ENCODE results near the gene PER3. TPM values are rescaled to one million over a fixed set of nuclear protein-coding genes. Genes with fewer than 3 reads are reported as not detected.

The PER3 gene
- total RNA-seq, 1 experiment from 2014 or later = 5.8 TPM

DNA sequence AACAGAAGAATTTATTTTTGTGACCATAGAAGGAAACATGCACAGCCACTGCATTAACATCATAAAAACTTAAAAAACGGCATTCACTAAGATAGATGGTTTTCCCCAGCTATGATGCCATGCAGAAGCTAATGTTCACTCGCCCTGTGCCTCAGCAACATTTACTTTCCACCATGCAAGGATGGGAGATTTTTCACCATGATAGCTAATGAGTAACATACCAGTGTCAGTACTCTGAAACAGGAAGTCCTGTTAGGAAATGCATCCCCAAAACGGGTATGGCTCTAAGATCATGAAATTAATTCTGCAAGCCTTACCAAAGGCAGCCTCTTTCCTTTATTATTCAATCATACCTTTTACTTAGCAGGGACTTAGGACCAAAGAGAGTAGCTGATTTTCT lies 30.4 kb upstream of the PER3 start:
- intact Hi-C loops (cut with micrococcal nuclease) = loop anchor here (1.0 kb wide), 1 partner anchor 86 kb away; no protein-coding TSS in a partner anchor
- POLR2A ChIA-PET = no interaction called here

More for the DNA sequence above, 30.4 kb upstream of the PER3 start:
- no peaks in the 10 kb centered on the region for H3K79me2 ChIP-seq (ENCODE audit: insufficient read depth, low read length)
- H3K27ac ChIP-seq (ENCODE audit: low read depth, low read length) = no peak overlapping the region
- no peaks in the 10 kb centered on the region for H4K20me1 ChIP-seq (ENCODE audit: insufficient read depth)
- H3K9ac ChIP-seq (ENCODE audit: low read length) = no peak overlapping the region
- H3K36me3 ChIP-seq (ENCODE audit: control insufficient read depth in 1 of 2, insufficient read depth in 2 of 2, low read length in 2 of 2) = peaks cover 1 to 3% of the 10 kb centered on the region in 2 experiments; a peak in 2 of 4 replicates
- BruUV-seq (replicated peaks) = no TSS peak
- TF ChIP-seq ZNF274 (IDR thresholded peaks at IDR 0.05; ENCODE audit: low read depth, low read length) = no peak
- TF ChIP-seq, protein P1, sequence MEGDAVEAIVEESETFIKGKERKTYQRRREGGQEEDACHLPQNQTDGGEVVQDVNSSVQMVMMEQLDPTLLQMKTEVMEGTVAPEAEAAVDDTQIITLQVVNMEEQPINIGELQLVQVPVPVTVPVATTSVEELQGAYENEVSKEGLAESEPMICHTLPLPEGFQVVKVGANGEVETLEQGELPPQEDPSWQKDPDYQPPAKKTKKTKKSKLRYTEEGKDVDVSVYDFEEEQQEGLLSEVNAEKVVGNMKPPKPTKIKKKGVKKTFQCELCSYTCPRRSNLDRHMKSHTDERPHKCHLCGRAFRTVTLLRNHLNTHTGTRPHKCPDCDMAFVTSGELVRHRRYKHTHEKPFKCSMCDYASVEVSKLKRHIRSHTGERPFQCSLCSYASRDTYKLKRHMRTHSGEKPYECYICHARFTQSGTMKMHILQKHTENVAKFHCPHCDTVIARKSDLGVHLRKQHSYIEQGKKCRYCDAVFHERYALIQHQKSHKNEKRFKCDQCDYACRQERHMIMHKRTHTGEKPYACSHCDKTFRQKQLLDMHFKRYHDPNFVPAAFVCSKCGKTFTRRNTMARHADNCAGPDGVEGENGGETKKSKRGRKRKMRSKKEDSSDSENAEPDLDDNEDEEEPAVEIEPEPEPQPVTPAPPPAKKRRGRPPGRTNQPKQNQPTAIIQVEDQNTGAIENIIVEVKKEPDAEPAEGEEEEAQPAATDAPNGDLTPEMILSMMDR (IDR thresholded peaks at IDR 0.05 in 2 of 3, conservative IDR thresholded peaks at IDR 0.05 in 1 of 3; ENCODE audit: borderline replicate concordance in 1 of 3, insufficient read depth in 1 of 3, low read depth in 2 of 3, low read length in 2 of 3) = no peak
- TF ChIP-seq YY1 (IDR thresholded peaks at IDR 0.05; ENCODE audit: extremely low read depth, insufficient replicate concordance, low read depth, low read length) = no peak
- TF ChIP-seq EZH2phosphoT487 (IDR thresholded peaks at IDR 0.05; ENCODE audit: borderline replicate concordance) = no peak
- no peak for TF ChIP-seq RAD21 (IDR thresholded peaks at IDR 0.05; ENCODE audit: low read depth)
- TF ChIP-seq, protein P2, sequence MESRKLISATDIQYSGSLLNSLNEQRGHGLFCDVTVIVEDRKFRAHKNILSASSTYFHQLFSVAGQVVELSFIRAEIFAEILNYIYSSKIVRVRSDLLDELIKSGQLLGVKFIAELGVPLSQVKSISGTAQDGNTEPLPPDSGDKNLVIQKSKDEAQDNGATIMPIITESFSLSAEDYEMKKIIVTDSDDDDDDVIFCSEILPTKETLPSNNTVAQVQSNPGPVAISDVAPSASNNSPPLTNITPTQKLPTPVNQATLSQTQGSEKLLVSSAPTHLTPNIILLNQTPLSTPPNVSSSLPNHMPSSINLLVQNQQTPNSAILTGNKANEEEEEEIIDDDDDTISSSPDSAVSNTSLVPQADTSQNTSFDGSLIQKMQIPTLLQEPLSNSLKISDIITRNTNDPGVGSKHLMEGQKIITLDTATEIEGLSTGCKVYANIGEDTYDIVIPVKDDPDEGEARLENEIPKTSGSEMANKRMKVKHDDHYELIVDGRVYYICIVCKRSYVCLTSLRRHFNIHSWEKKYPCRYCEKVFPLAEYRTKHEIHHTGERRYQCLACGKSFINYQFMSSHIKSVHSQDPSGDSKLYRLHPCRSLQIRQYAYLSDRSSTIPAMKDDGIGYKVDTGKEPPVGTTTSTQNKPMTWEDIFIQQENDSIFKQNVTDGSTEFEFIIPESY (IDR thresholded peaks at IDR 0.05; ENCODE audit: extremely low read depth, insufficient replicate concordance, low read length) = no peak
- no peak for TF ChIP-seq EGR1 (IDR thresholded peaks at IDR 0.05; ENCODE audit: low read depth)
- TF ChIP-seq ELF1 (IDR thresholded peaks at IDR 0.05; ENCODE audit: borderline replicate concordance, low read depth) = no peak
- no peak for TF ChIP-seq SP1 (IDR thresholded peaks at IDR 0.05; ENCODE audit: low read depth)
- TF ChIP-seq FOSL1 (IDR thresholded peaks at IDR 0.05; ENCODE audit: low read depth) = no peak
- TF ChIP-seq, protein P3, sequence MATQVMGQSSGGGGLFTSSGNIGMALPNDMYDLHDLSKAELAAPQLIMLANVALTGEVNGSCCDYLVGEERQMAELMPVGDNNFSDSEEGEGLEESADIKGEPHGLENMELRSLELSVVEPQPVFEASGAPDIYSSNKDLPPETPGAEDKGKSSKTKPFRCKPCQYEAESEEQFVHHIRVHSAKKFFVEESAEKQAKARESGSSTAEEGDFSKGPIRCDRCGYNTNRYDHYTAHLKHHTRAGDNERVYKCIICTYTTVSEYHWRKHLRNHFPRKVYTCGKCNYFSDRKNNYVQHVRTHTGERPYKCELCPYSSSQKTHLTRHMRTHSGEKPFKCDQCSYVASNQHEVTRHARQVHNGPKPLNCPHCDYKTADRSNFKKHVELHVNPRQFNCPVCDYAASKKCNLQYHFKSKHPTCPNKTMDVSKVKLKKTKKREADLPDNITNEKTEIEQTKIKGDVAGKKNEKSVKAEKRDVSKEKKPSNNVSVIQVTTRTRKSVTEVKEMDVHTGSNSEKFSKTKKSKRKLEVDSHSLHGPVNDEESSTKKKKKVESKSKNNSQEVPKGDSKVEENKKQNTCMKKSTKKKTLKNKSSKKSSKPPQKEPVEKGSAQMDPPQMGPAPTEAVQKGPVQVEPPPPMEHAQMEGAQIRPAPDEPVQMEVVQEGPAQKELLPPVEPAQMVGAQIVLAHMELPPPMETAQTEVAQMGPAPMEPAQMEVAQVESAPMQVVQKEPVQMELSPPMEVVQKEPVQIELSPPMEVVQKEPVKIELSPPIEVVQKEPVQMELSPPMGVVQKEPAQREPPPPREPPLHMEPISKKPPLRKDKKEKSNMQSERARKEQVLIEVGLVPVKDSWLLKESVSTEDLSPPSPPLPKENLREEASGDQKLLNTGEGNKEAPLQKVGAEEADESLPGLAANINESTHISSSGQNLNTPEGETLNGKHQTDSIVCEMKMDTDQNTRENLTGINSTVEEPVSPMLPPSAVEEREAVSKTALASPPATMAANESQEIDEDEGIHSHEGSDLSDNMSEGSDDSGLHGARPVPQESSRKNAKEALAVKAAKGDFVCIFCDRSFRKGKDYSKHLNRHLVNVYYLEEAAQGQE (IDR thresholded peaks at IDR 0.05; ENCODE audit: low read depth) = no peak
- TF ChIP-seq CEBPB (IDR thresholded peaks at IDR 0.05; ENCODE audit: low read depth) = no peak
- no peaks in the 10 kb centered on the region for H3K9me2 ChIP-seq (ENCODE audit: insufficient read depth)
- DNase-seq (ENCODE audit: low read depth, low spot score) (no peak), ATAC-seq (no peak)
- H3K4me2 ChIP-seq (ENCODE audit: low read length) = no peak overlapping the region
- no peak overlapping the region for H3K4me3 ChIP-seq (replicated peaks in 1 of 2; ENCODE audit: low read depth in 1 of 2, low read length in 2 of 2)
- RAD21 ChIA-PET (ENCODE audit: low non-redundant PET in 1 of 2, low total read pairs in 2 of 2, uncharacterized antibody in 2 of 2, unreplicated experiment in 2 of 2) = interaction anchor here (1.9 kb wide), 2 partner anchors 84 to 86 kb away, joined by 8 to 10 read pairs; no protein-coding TSS in a partner anchor
- no peaks in the 10 kb centered on the region for H3K9me3 ChIP-seq (ENCODE audit: control insufficient read depth in 1 of 2, insufficient read depth in 1 of 2, low read depth in 1 of 2, low read length in 2 of 2)
- no peaks in the 10 kb centered on the region for H3K4me1 ChIP-seq (ENCODE audit: control insufficient read depth in 1 of 2, insufficient read depth in 2 of 2, low read length in 2 of 2)
- H2AFZ ChIP-seq (ENCODE audit: low read depth, low read length, poor library complexity, severe bottlenecking) = no peak overlapping the region
- H3K27me3 ChIP-seq (ENCODE audit: insufficient read depth, low read length) = no peaks in the 10 kb centered on the region
- CTCF ChIA-PET = interaction anchor here (0.7 to 5.3 kb wide), 5 partner anchors 9 to 791 kb away, joined by 3 to 96 read pairs (median 8); no protein-coding TSS in a partner anchor

Data from HCT116 (cell line).